Liver (tissue), 9 donors: ENCODE data around the gene GFOD2. TPM values are rescaled to one million over a fixed set of nuclear protein-coding genes. Genes with fewer than 3 reads are reported as not detected.

ENCODE experiments used
- DNase-seq: peaks from one replicate; pipeline ENCODE4 v3.0.0-alpha.2; 2017; ENCODE audit warnings: low spot score
- H3K27ac ChIP-seq, 2 donors: one replicate each; pipeline ENCODE4 v1.7.0; 2013; ENCODE audit warnings: inconsistent platforms in 2 of 2, low read length in 2 of 2, control low read depth in 1 of 2, low read depth in 1 of 2, mild to moderate bottlenecking in 1 of 2
- H3K27me3 ChIP-seq, 4 donors: one replicate each; pipeline versions ENCODE4 v1.6.1 to v1.7.0; 2013; ENCODE audit warnings: low read length in 3 of 4, inconsistent platforms in 1 of 4, mild to moderate bottlenecking in 1 of 4, moderate library complexity in 1 of 4; ENCODE audit not compliant: control insufficient read depth in 4 of 4, insufficient read depth in 4 of 4
- H3K36me3 ChIP-seq, 4 donors: one replicate each; pipeline versions ENCODE4 v1.6.1 to v1.7.0; 2013; ENCODE audit warnings: low read length in 3 of 4, mild to moderate bottlenecking in 3 of 4, low read depth in 1 of 4, moderate library complexity in 1 of 4; ENCODE audit not compliant: control insufficient read depth in 4 of 4, insufficient read depth in 3 of 4
- H3K4me1 ChIP-seq, 4 donors: one replicate each; pipeline versions ENCODE4 v1.6.1 to v1.7.0; 2013; ENCODE audit warnings: low read length in 3 of 4, mild to moderate bottlenecking in 3 of 4, moderate library complexity in 1 of 4; ENCODE audit not compliant: control insufficient read depth in 4 of 4, insufficient read depth in 4 of 4
- H3K4me3 ChIP-seq, 3 donors: one replicate each; pipeline versions ENCODE4 v1.6.1 to v1.7.0; 2013; ENCODE audit warnings: low read length in 3 of 3, control low read depth in 1 of 3, low read depth in 1 of 3, mild to moderate bottlenecking in 1 of 3
- H3K9ac ChIP-seq, 2 donors: one replicate each; pipeline ENCODE4 v1.7.0; 2013; ENCODE audit warnings: low read length in 2 of 2, mild to moderate bottlenecking in 2 of 2, moderate library complexity in 2 of 2, control low read depth in 1 of 2, low read depth in 1 of 2
- H3K9me3 ChIP-seq, 4 donors: one replicate each; pipeline versions ENCODE4 v1.6.1 to v1.7.0; 2013; ENCODE audit warnings: low read length in 3 of 4; ENCODE audit not compliant: control insufficient read depth in 4 of 4
- ATF3 ChIP-seq: IDR thresholded peaks from 2 replicates; pipeline ENCODE4 v1.6.1; 2016; ENCODE audit warnings: antibody characterized with exemption
- CTCF ChIP-seq: fragments of 150-350 bp; IDR thresholded peaks from 2 replicates; pipeline ENCODE4 v1.5.1; 2017; ENCODE audit warnings: improper control_type of control experiment, low read depth, low read length; ENCODE audit not compliant: missing input control
- EGR1 ChIP-seq, 2 donors: IDR thresholded peaks; 2 replicates each; pipeline ENCODE4 v1.6.1; 2016 to 2018; ENCODE audit warnings: antibody characterized with exemption in 2 of 2, low read depth in 2 of 2
- FOXA1 ChIP-seq: IDR thresholded peaks from 2 replicates; pipeline ENCODE4 v1.6.1; 2016; ENCODE audit warnings: antibody characterized with exemption
- FOXA2 ChIP-seq: IDR thresholded peaks from 2 replicates; pipeline ENCODE4 v1.6.1; 2016; ENCODE audit warnings: antibody characterized with exemption
- GABPA ChIP-seq, 2 donors: IDR thresholded peaks in 1 of 2; conservative IDR thresholded peaks in 1 of 2; 2 replicates each; pipeline ENCODE4 v1.6.1; 2016; ENCODE audit warnings: antibody characterized with exemption in 2 of 2, mild to moderate bottlenecking in 1 of 2, moderate library complexity in 1 of 2
- HNF4A ChIP-seq, 2 donors: conservative IDR thresholded peaks; 2 replicates each; pipeline ENCODE4 v1.6.1; 2016; ENCODE audit warnings: antibody characterized with exemption in 2 of 2, mild to moderate bottlenecking in 2 of 2
- HNF4G ChIP-seq: IDR thresholded peaks from 2 replicates; pipeline ENCODE4 v1.6.1; 2016; ENCODE audit warnings: antibody characterized with exemption
- RAD21 ChIP-seq, 2 donors: IDR thresholded peaks; 2 replicates each; pipeline ENCODE4 v1.6.1; 2016; ENCODE audit warnings: antibody characterized with exemption in 2 of 2, mild to moderate bottlenecking in 2 of 2
- REST ChIP-seq: IDR thresholded peaks from 2 replicates; pipeline ENCODE4 v1.6.1; 2016; ENCODE audit warnings: antibody characterized with exemption, mild to moderate bottlenecking
- SP1 ChIP-seq: IDR thresholded peaks from 2 replicates; pipeline ENCODE4 v1.6.1; 2018; ENCODE audit warnings: antibody characterized with exemption, mild to moderate bottlenecking
- TAF1 ChIP-seq: conservative IDR thresholded peaks from 2 replicates; pipeline ENCODE4 v1.6.1; 2016; ENCODE audit warnings: antibody characterized with exemption, mild to moderate bottlenecking
- YY1 ChIP-seq: IDR thresholded peaks from 2 replicates; pipeline ENCODE4 v1.6.1; 2016; ENCODE audit warnings: antibody characterized with exemption, mild to moderate bottlenecking
- ZBTB33 ChIP-seq: IDR thresholded peaks from 2 replicates; pipeline ENCODE4 v1.6.1; 2016; ENCODE audit warnings: antibody characterized with exemption
- WGBS: extraction: QIAGEN DNeasy Blood & Tissue Kit; methylation state at CpG from one replicate; pipeline ENCODE4 v1.1.7; 2013; 5-methylcytosine and 5-hydroxymethylcytosine counted together
- polyA plus RNA-seq, 2 donors: library from polyadenylated mRNA; stranded (reverse) in 1 of 2; unstranded in 1 of 2; fragments of 200-250 nt in 1 of 2; fragments of >200 nt in 1 of 2; fragmentation: Nextera tagmentation in 1 of 2; extraction: Ambion mirVana in 1 of 2; gene quantifications; one replicate each; pipeline versions ENCODE4 v1.2.1 to v1.2.3, GENCODE V29; 2013 to 2015
- total RNA-seq, 2 donors: library from RNA; depleted of rRNA; stranded (reverse); fragments of >200 nt; gene quantifications; one replicate each; pipeline ENCODE4 v1.2.3, GENCODE V29; 2014
- donor health status: healthy.
- donor health status: healthy.
- donor health status: healthy.
- donor health status: healthy.
- donor health status: healthy.

Gene GFOD2
- total and polyA plus RNA-seq, 4 donors: 12.7 to 48.8 (median 28.9) TPM

GRCh38 chr16:67750466-67750865, 31.4 kb upstream of the GFOD2 start:
- Histone ChIP-seq H3K27ac (no peak overlapping the region), H3K27me3 (no peaks in the 10 kb centered on the region), H3K4me1 (no peaks in the 10 kb centered on the region), H3K9ac (no peak overlapping the region), H3K9me3 (no peaks in the 10 kb centered on the region), H3K36me3 (peaks cover 0 to 28% (median 10%) of the 10 kb centered on the region in 4 donors), H3K4me3 (no peak overlapping the region)
- 94% methylated on average over 6 of the region's 6 CpGs for WGBS
- TF ChIP-seq REST (no peak), YY1 (no peak), HNF4A (conservative IDR thresholded peaks at IDR 0.05) (no peak), FOXA2 (no peak), SP1 (no peak), GABPA (IDR thresholded peaks at IDR 0.05 in 1 of 2, conservative IDR thresholded peaks at IDR 0.05 in 1 of 2) (no peak)
- no peak for DNase-seq

- WGBS: 96% methylated on average over 3 of the region's 3 CpGs
- no peak overlapping the region for H3K4me3 ChIP-seq
These were observed 30.4 kb upstream of the GFOD2 start for GRCh38 chr16:67749436-67750078.

More at GRCh38 chr16:67749436-67750078, 30.4 kb upstream of the GFOD2 start:
- Histone ChIP-seq H3K9me3 (no peaks in the 10 kb centered on the region), H3K4me1 (no peaks in the 10 kb centered on the region), H3K36me3 (peaks cover 0 to 23% (median 9%) of the 10 kb centered on the region in 4 donors), H3K27ac (no peak overlapping the region), H3K27me3 (no peaks in the 10 kb centered on the region), H3K9ac (no peak overlapping the region)
- TF ChIP-seq GABPA (IDR thresholded peaks at IDR 0.05 in 1 of 2, conservative IDR thresholded peaks at IDR 0.05 in 1 of 2) (no peak), ZBTB33 (no peak), REST (no peak), EGR1 (IDR thresholded peaks at IDR 0.05; ENCODE audit: low read depth in 2 of 2) (no peak), FOXA2 (no peak), CTCF (no peak), RAD21 (IDR thresholded peaks at IDR 0.05) (no peak), HNF4A (conservative IDR thresholded peaks at IDR 0.05) (no peak), FOXA1 (no peak), SP1 (no peak), YY1 (no peak), ATF3 (no peak), TAF1 (no peak), HNF4G (no peak)
- DNase-seq: no peak
